ENCODE data around the gene FNIP2.

The FNIP2 gene

DNA sequence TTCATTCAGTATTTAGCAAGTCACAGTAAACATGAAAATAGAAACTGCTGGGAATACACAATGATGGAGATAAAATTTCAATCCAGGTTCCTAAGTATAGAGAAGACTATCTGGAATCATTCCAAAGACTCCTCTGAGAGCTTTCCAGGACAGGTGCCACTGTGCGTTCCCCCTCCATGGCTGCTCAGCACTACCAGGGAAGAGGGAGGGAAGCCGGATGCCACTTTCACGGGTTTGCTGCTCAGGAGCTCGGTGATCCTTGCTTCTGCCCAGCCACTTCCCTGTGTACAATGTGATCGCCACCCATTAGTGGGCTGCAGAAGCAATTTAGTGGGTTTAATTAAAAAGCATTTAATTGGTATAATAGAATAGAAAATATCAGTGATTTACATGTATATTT is 94.5 kb downstream of the FNIP2 start:
- Histone ChIP-seq H2AFZ (ENCODE audit: low read length) (no peak overlapping the region), H3F3A (ENCODE audit: low read depth) (no peaks in the 10 kb centered on the region), H3K27me3 (ENCODE audit: insufficient read depth, low read length, poor library complexity, severe bottlenecking) (no peaks in the 10 kb centered on the region), H4K20me1 (ENCODE audit: insufficient read depth, low read length, poor library complexity, severe bottlenecking) (no peaks in the 10 kb centered on the region), H3K36me3 (ENCODE audit: insufficient read depth, low read length) (peaks cover 69% of the 10 kb centered on the region; the same call in 1 of the 2 replicates), H3K9me2 (replicated peaks; ENCODE audit: low read depth, low read length) (no peaks in the 10 kb centered on the region), H3K4me2 (ENCODE audit: low read depth, low read length, poor library complexity, severe bottlenecking) (no peak overlapping the region), H3K9ac (ENCODE audit: low read depth, low read length, poor library complexity, severe bottlenecking) (no peak overlapping the region), H3K9me3 (ENCODE audit: insufficient read depth, low read depth, low read length) (no peaks in the 10 kb centered on the region), H3K4me1 (ENCODE audit: insufficient read depth, low read length, poor library complexity, severe bottlenecking) (no peaks in the 10 kb centered on the region), H3K4me3 (ENCODE audit: low read length, poor library complexity, severe bottlenecking) (no peak overlapping the region), H3K79me2 (ENCODE audit: insufficient read depth, low read length) (no peaks in the 10 kb centered on the region)
- no peak for TF ChIP-seq EZH2phosphoT487 (IDR thresholded peaks at IDR 0.05; ENCODE audit: borderline replicate concordance)
- TF ChIP-seq, protein P1, sequence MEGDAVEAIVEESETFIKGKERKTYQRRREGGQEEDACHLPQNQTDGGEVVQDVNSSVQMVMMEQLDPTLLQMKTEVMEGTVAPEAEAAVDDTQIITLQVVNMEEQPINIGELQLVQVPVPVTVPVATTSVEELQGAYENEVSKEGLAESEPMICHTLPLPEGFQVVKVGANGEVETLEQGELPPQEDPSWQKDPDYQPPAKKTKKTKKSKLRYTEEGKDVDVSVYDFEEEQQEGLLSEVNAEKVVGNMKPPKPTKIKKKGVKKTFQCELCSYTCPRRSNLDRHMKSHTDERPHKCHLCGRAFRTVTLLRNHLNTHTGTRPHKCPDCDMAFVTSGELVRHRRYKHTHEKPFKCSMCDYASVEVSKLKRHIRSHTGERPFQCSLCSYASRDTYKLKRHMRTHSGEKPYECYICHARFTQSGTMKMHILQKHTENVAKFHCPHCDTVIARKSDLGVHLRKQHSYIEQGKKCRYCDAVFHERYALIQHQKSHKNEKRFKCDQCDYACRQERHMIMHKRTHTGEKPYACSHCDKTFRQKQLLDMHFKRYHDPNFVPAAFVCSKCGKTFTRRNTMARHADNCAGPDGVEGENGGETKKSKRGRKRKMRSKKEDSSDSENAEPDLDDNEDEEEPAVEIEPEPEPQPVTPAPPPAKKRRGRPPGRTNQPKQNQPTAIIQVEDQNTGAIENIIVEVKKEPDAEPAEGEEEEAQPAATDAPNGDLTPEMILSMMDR (conservative IDR thresholded peaks at IDR 0.05; ENCODE audit: low read length), result no peak

DNA sequence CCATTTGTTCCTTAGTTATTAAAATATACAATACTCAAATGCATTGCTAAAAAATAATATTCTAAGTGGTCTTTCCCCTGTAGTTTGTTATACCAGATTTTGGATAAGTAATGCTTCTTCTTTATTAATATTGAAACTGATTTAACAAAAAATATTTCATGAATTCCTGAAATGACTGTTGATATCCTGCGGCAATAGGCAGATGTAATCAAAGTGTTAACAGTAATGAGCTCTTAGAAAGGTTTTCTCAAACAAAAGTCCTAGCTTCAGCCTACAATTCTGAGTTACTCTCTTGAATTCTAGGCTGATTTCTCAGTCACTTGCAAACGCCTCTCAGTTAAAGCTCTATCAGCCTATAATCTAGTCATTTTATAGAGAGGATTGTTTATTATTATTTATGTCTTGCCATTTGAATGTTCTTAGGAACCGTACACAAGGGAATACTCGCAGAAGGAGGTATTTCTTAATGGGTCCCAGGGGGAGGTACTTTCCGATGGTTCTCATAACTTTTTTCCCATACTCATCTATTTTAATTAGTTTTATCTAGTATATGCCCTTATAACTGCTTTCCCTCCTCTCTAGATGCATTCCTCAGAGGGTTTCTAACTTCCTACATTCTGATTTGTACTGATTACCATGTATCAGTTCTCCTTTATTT is 96.8 kb downstream of the FNIP2 start:
- Histone ChIP-seq H3K4me3 (ENCODE audit: low read length, poor library complexity, severe bottlenecking) (no peak overlapping the region), H4K20me1 (ENCODE audit: insufficient read depth, low read length, poor library complexity, severe bottlenecking) (no peaks in the 10 kb centered on the region), H3K27me3 (ENCODE audit: insufficient read depth, low read length, poor library complexity, severe bottlenecking) (no peaks in the 10 kb centered on the region), H3K79me2 (ENCODE audit: insufficient read depth, low read length) (no peaks in the 10 kb centered on the region), H3K4me2 (ENCODE audit: low read depth, low read length, poor library complexity, severe bottlenecking) (no peak overlapping the region), H3K36me3 (ENCODE audit: insufficient read depth, low read length) (peaks cover 66% of the 10 kb centered on the region; the same call in 1 of the 2 replicates), H3K4me1 (ENCODE audit: insufficient read depth, low read length, poor library complexity, severe bottlenecking) (peaks cover 9% of the 10 kb centered on the region), H3K9me3 (ENCODE audit: insufficient read depth, low read depth, low read length) (no peaks in the 10 kb centered on the region), H3K9ac (ENCODE audit: low read depth, low read length, poor library complexity, severe bottlenecking) (no peak overlapping the region), H2AFZ (ENCODE audit: low read length) (no peak overlapping the region), H3F3A (ENCODE audit: low read depth) (no peaks in the 10 kb centered on the region), H3K9me2 (replicated peaks; ENCODE audit: low read depth, low read length) (no peaks in the 10 kb centered on the region)
- TF ChIP-seq, protein P1 (conservative IDR thresholded peaks at IDR 0.05; ENCODE audit: low read length), result no peak
- no peak for TF ChIP-seq EZH2phosphoT487 (IDR thresholded peaks at IDR 0.05; ENCODE audit: borderline replicate concordance)

DNA sequence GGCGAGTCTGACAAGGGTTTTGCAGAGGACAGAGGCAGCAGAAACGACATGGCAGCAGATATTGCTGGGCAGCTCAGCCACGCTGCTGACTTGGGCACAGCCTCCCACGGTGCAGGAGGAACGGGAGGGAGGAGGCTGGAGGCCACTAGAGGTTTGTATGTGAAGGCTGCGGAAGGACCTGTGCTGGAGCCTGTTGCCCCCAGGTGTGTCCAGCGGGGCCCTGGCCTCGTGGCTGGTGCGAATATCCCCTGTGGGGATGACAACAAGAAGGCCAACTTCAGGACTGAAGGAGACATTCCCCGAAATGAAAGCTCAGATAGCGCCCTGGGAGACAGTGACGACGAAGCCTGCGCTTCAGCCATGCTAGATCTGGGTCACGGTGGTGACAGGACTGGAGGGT is 100.2 kb downstream of the FNIP2 start:
- Histone ChIP-seq H3K9me2 (replicated peaks; ENCODE audit: low read depth, low read length) (no peaks in the 10 kb centered on the region), H4K20me1 (ENCODE audit: insufficient read depth, low read length, poor library complexity, severe bottlenecking) (no peaks in the 10 kb centered on the region), H2AFZ (ENCODE audit: low read length) (no peak overlapping the region), H3K4me1 (ENCODE audit: insufficient read depth, low read length, poor library complexity, severe bottlenecking) (peaks cover 26% of the 10 kb centered on the region), H3K9ac (ENCODE audit: low read depth, low read length, poor library complexity, severe bottlenecking) (no peak overlapping the region), H3K27me3 (ENCODE audit: insufficient read depth, low read length, poor library complexity, severe bottlenecking) (no peaks in the 10 kb centered on the region), H3K36me3 (ENCODE audit: insufficient read depth, low read length) (peaks cover 33% of the 10 kb centered on the region; the same call in 1 of the 2 replicates), H3K79me2 (ENCODE audit: insufficient read depth, low read length) (no peaks in the 10 kb centered on the region), H3K4me2 (ENCODE audit: low read depth, low read length, poor library complexity, severe bottlenecking) (no peak overlapping the region), H3K9me3 (ENCODE audit: insufficient read depth, low read depth, low read length) (no peaks in the 10 kb centered on the region), H3F3A (ENCODE audit: low read depth) (no peaks in the 10 kb centered on the region), H3K4me3 (ENCODE audit: low read length, poor library complexity, severe bottlenecking) (no peak overlapping the region)
- TF ChIP-seq, protein P1 (conservative IDR thresholded peaks at IDR 0.05; ENCODE audit: low read length), result no peak
- no peak for TF ChIP-seq EZH2phosphoT487 (IDR thresholded peaks at IDR 0.05; ENCODE audit: borderline replicate concordance)
